CD14-positive monocyte (primary cell): ENCODE data around the gene CETN2. TPM values are rescaled to one million over a fixed set of nuclear protein-coding genes. Genes with fewer than 3 reads are reported as not detected.

Source experiments
- DNase-seq, 3 donors: peaks; one replicate each; pipeline ENCODE4 v3.0.0-alpha.2; 2011 to 2022
- H2AFZ ChIP-seq: 2 replicates; pipeline ENCODE4 v1.6.0; 2012; ENCODE audit warnings: mild to moderate bottlenecking, low read depth, low read length, inconsistent platforms; ENCODE audit not compliant: insufficient read depth, poor library complexity, severe bottlenecking
- H3K27ac ChIP-seq, 2 donors: 1 replicate in 1 of 2; 2 replicates in 1 of 2; pipeline ENCODE4 v1.5.1; 2012 to 2013; ENCODE audit warnings: low read length in 2 of 2, control low read depth in 1 of 2, inconsistent platforms in 1 of 2, low read depth in 1 of 2, mild to moderate bottlenecking in 1 of 2
- H3K27me3 ChIP-seq, 2 donors: one replicate each; pipeline versions ENCODE4 v1.6.0 to v1.6.1; 2011 to 2013; ENCODE audit warnings: low read length in 2 of 2; ENCODE audit not compliant: control insufficient read depth in 2 of 2, insufficient read depth in 2 of 2
- H3K36me3 ChIP-seq, 2 donors: replicated peaks in 1 of 2; 1 replicate in 1 of 2; 2 replicates in 1 of 2; pipeline versions ENCODE4 v1.5.1 to v1.6.1; 2012 to 2013; ENCODE audit warnings: low read length in 2 of 2, control low read depth in 1 of 2, inconsistent platforms in 1 of 2, mild to moderate bottlenecking in 1 of 2; ENCODE audit not compliant: insufficient read depth in 2 of 2, control insufficient read depth in 1 of 2
- H3K4me1 ChIP-seq, 2 donors: 1 replicate in 1 of 2; 2 replicates in 1 of 2; pipeline versions ENCODE4 v1.5.1 to v1.6.1; 2012 to 2013; ENCODE audit warnings: low read length in 2 of 2, control low read depth in 1 of 2, inconsistent platforms in 1 of 2, mild to moderate bottlenecking in 1 of 2, moderate library complexity in 1 of 2; ENCODE audit not compliant: insufficient read depth in 2 of 2, control insufficient read depth in 1 of 2
- H3K4me2 ChIP-seq: replicated peaks from 2 replicates; pipeline ENCODE3; 2012; ENCODE audit warnings: low read length, moderate library complexity, mild to moderate bottlenecking; ENCODE audit not compliant: poor library complexity, severe bottlenecking; ENCODE audit errors: extremely low read depth
- H3K4me3 ChIP-seq, 3 experiments: fragments of 200-600 bp in 1 of 3; sonication (generic) in 1 of 3; replicated peaks in 1 of 3; 1 replicate in 2 of 3; 2 replicates in 1 of 3; pipeline ENCODE4 v1.5.1; 2011 to 2013; ENCODE audit warnings: low read length in 3 of 3, mild to moderate bottlenecking in 3 of 3, control low read depth in 2 of 3, low read depth in 2 of 3, inconsistent platforms in 1 of 3, moderate library complexity in 1 of 3
- H3K79me2 ChIP-seq: 2 replicates; pipeline ENCODE4 v1.6.0; 2012; ENCODE audit warnings: mild to moderate bottlenecking, control low read depth, inconsistent platforms, low read length, moderate library complexity; ENCODE audit not compliant: insufficient read depth
- H3K9ac ChIP-seq: 2 replicates; pipeline ENCODE4 v1.6.0; 2017; ENCODE audit warnings: low read length, mild to moderate bottlenecking; ENCODE audit not compliant: insufficient read depth, poor library complexity, severe bottlenecking
- H3K9me3 ChIP-seq, 2 donors: replicated peaks in 1 of 2; 1 replicate in 1 of 2; 2 replicates in 1 of 2; pipeline versions ENCODE4 v1.5.1 to v1.6.1; 2012 to 2013; ENCODE audit warnings: low read length in 2 of 2, control low read depth in 1 of 2; ENCODE audit not compliant: control insufficient read depth in 1 of 2, insufficient read depth in 1 of 2
- H4K20me1 ChIP-seq: 2 replicates; pipeline ENCODE4 v1.6.0; 2012; ENCODE audit warnings: mild to moderate bottlenecking, low read length, control low read depth, moderate library complexity; ENCODE audit not compliant: insufficient read depth
- H3K27ac Mint-ChIP-seq, 7 donors: one replicate each; pipeline ENCODE4 v1.8.0; 2020; ENCODE audit warnings: mild to moderate bottlenecking in 7 of 7, mixed read lengths in 7 of 7, moderate library complexity in 6 of 7, inconsistent platforms in 2 of 7
- H3K27me3 Mint-ChIP-seq, 3 donors: one replicate each; pipeline ENCODE4 v1.8.0; 2021 to 2022; ENCODE audit warnings: low read depth in 3 of 3, mild to moderate bottlenecking in 3 of 3, mixed read lengths in 3 of 3, moderate library complexity in 3 of 3, inconsistent platforms in 1 of 3
- H3K36me3 Mint-ChIP-seq, 2 donors: one replicate each; pipeline ENCODE4 v1.8.0; 2020; ENCODE audit warnings: mixed read lengths in 2 of 2, inconsistent platforms in 1 of 2, mild to moderate bottlenecking in 1 of 2
- H3K4me1 Mint-ChIP-seq: one replicate; pipeline ENCODE4 v1.8.0; 2020; ENCODE audit warnings: mild to moderate bottlenecking, mixed read lengths
- H3K4me3 Mint-ChIP-seq, 2 donors: one replicate each; pipeline ENCODE4 v1.8.0; 2020; ENCODE audit warnings: mild to moderate bottlenecking in 2 of 2, mixed read lengths in 2 of 2, moderate library complexity in 1 of 2
- H3K9me3 Mint-ChIP-seq, 7 donors: one replicate each; pipeline ENCODE4 v1.8.0; 2020 to 2022; ENCODE audit warnings: mixed read lengths in 7 of 7, mild to moderate bottlenecking in 6 of 7, moderate library complexity in 6 of 7, inconsistent platforms in 2 of 7
- CTCF ChIP-seq: fragments of 200-600 bp; IDR thresholded peaks from one replicate; pipeline ENCODE4 v1.8.0; 2022; ENCODE audit warnings: antibody characterized with exemption, mild to moderate bottlenecking
- WGBS: methylation state at CpG from one replicate; pipeline ENCODE4 v1.1.5; 2013; ENCODE audit warnings: missing lambda C conversion rate; ENCODE audit not compliant: insufficient coverage; 5-methylcytosine and 5-hydroxymethylcytosine counted together
- intact Hi-C, 2 donors: fragments of 100-400 bp; cut with micrococcal nuclease; formaldehyde crosslinking; loops; one replicate each; pipeline versions ENCODE4 v1.15.0 to v1.15.1; 2023
- polyA plus RNA-seq, 3 donors: library from polyadenylated mRNA; depleted of rRNA in 1 of 3; unstranded in 2 of 3; stranded (reverse) in 1 of 3; fragments of 300-500 nt in 2 of 3; fragments of >200 nt in 1 of 3; fragmentation: Illumina TruSeq in 2 of 3; gene quantifications; 1 replicate in 2 of 3; 2 replicates in 1 of 3; pipeline ENCODE4 v1.2.3, GENCODE V29; 2012 to 2021

The CETN2 gene
- polyA plus RNA-seq, 3 donors, result 5.4 to 26.7 (median 19.9) TPM

GRCh38 chrX:152844256-152844655 lies 13.7 kb upstream of the CETN2 start:
- Histone ChIP-seq H3K4me3 (no peak overlapping the region), H3K4me1 (no peaks in the 10 kb centered on the region), H3K36me3 (peaks cover 1 to 24% of the 10 kb centered on the region in 2 donors), H4K20me1 (no peaks in the 10 kb centered on the region), H3K79me2 (peaks cover 4% of the 10 kb centered on the region), H3K27ac (no peak overlapping the region), H3K4me2 (no peak overlapping the region), H3K9me3 (no peaks in the 10 kb centered on the region), H2AFZ (no peak overlapping the region), H3K9ac (no peak overlapping the region), H3K27me3 (no peaks in the 10 kb centered on the region)
- no peak for TF ChIP-seq CTCF
- peaks cover 0 to 12% (median 0%) of the 10 kb centered on the region in 7 donors for H3K9me3 Mint-ChIP-seq
- peaks cover 0 to 8% (median 0%) of the 10 kb centered on the region in 3 donors for H3K27me3 Mint-ChIP-seq
- H3K4me3 Mint-ChIP-seq, result no peak overlapping the region
- peaks cover 12 to 23% of the 10 kb centered on the region in 2 donors for H3K36me3 Mint-ChIP-seq
- DNase-seq, result no peak
- 100% methylated on average over 4 of the region's 6 CpGs for WGBS
- intact Hi-C loops, result no loop called here
- no peak overlapping the region for H3K27ac Mint-ChIP-seq
- H3K4me1 Mint-ChIP-seq, result no peaks in the 10 kb centered on the region

GRCh38 chrX:152843852-152844251 lies 13.3 kb upstream of the CETN2 start:
- no peak overlapping the region for H3K4me2 ChIP-seq
- Mint-ChIP-seq H3K27me3 (peaks cover 0 to 8% (median 0%) of the 10 kb centered on the region in 3 donors), H3K4me3 (no peak overlapping the region), H3K9me3 (peaks cover 0 to 12% (median 0%) of the 10 kb centered on the region in 7 donors), H3K4me1 (no peaks in the 10 kb centered on the region), H3K36me3 (peaks cover 8 to 22% of the 10 kb centered on the region in 2 donors), H3K27ac (no peak overlapping the region)
- no peaks in the 10 kb centered on the region for H4K20me1 ChIP-seq
- H3K79me2 ChIP-seq, result peaks cover 4% of the 10 kb centered on the region
- H2AFZ ChIP-seq, result no peak overlapping the region
- no peaks in the 10 kb centered on the region for H3K27me3 ChIP-seq
- no peaks in the 10 kb centered on the region for H3K4me1 ChIP-seq
- H3K36me3 ChIP-seq, result peaks cover 0 to 22% of the 10 kb centered on the region in 2 donors
- no peaks in the 10 kb centered on the region for H3K9me3 ChIP-seq
- no peak for DNase-seq
- H3K4me3 ChIP-seq, result no peak overlapping the region
- WGBS, result 80% methylated on average over 2 of the region's 5 CpGs
- no peak overlapping the region for H3K27ac ChIP-seq
- TF ChIP-seq CTCF, result no peak
- H3K9ac ChIP-seq, result no peak overlapping the region
- intact Hi-C loops, result no loop called here
